D341Med (cell line): ENCODE measurements around the gene UBASH3A.

ENCODE experiments used
- DNase-seq: peaks from one replicate; pipeline ENCODE4 v3.0.0; 2012; ENCODE audit warnings: low spot score

Gene UBASH3A

GRCh38 chr21:42411197-42411869, 7.6 kb downstream of the UBASH3A start:
- DNase-seq, result no peak

DNA sequence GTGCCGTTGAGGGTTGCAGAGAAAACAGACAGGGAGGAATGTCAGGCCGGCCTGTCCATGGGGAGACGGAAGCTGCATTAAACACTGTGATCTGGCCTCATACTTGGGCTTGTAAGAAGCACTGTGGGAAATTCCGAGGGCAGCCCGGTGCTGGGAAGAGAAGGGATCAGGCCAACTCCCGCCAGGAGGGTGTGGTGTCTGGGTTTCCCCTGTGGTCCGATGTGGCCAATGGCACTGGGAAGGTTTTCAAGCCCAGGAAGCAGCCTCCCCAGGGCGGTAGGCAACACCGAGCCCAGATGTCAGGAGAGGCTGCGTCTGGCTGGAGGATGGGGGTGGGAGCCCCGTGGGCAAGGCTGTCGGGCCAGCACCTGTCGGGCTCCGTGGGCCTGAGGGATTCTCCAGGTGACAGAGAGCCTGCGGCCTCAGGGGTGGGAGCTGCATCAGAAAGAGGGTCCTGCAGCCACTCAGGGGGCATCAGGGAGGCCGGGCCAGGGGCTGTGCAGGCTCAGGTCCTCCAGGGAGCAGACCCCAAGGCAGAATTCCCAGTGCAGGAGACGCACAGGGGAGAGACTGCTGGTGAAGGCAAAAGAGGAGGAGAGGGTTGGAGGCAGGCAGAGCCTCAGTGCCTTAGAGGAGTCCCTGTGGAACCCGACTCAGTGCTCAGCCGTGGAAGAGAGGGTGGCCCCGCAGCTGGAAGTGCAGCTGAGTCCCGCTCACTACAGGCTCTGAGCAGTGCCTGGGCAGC, 8.4 kb downstream of the UBASH3A start:
- no peak for DNase-seq

DNA sequence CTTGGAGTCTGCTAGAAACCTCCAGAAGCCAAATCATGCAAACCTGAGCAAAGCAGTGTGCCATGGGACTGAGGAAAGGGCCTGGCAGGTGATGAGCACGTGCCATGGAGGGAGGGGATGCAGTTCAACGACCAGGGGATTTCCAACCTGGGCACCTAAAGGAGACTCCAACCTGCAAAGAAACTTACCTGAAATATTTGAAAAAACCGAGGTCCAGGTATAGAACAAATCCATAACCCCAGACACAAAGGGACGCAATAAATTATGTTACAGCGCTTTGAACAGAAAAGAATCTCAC, 8.9 kb downstream of the UBASH3A start:
- no peak for DNase-seq

- DNase-seq, result no peak
Observed at GRCh38 chr21:42413093-42413492, 9.4 kb downstream of the UBASH3A start.

GRCh38 chr21:42413500-42413899, 9.8 kb downstream of the UBASH3A start:
- no peak for DNase-seq

GRCh38 chr21:42414066-42414465, 10.4 kb downstream of the UBASH3A start:
- no peak for DNase-seq

- no peak for DNase-seq
Observed at GRCh38 chr21:42414553-42414927, 10.8 kb downstream of the UBASH3A start.

DNA sequence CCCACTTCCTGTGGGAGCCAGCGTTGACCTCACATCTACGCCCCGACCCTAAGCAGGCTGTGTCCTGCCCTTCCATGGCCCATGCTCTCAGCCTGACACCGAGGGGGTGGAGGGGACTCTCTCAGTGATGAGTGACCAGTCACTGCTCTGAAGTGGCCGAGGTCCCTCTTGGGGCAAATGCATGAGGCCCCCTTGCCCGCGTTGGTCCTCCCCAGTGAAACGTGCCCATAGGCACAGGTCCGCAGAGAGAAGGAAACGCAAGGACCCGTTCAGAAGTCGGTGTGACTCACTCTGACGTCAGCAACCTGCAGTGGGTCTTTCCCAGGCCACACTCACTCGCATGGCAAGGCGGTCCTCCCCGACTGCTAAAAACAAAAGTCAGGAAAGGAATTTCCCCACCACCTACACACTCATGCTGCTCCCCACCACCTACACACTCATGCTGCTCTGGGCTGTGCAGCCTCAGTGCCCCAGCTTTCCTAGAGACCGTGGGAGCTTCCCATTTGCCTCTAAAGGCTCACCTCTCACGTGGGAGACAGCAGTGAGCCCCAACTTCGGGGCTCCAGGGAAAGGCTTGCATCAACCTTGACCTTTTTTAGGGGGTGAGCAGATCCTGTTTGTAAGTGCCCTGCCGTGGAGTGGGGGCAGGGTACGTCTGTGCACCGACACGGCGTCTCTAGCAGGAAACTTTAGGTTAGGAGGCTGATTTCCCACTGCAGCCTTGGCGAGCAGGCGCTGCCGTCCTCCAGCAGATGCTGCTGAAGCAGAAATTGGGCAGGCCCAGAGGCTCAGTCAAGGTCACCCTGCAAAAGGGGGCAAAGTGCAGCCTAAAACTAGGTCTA, 11.4 kb downstream of the UBASH3A start:
- no peak for DNase-seq

GRCh38 chr21:42417533-42417932, 13.8 kb downstream of the UBASH3A start:
- no peak for DNase-seq

DNA sequence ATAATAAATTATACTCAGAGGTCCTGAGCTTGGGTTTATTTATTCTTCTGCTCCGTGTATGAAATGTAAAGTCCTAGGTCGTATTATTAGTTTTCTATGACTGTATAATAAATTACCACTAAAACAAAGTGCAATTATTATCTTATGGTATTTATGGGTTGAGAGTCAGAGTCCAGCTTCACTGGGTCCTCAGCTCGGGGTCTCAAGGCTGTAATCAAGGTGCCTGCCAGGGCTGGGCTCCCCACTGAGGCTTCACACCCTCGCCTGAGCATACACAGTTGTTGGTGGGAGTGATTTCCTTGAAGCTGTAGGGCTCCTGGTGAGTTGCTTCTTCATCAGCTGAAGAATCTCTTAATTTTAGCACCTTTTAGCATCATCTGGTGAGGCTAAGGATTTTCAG, 15.2 kb downstream of the UBASH3A start:
- no peak for DNase-seq

GRCh38 chr21:42419845-42420244, 16.1 kb downstream of the UBASH3A start:
- no peak for DNase-seq

DNA sequence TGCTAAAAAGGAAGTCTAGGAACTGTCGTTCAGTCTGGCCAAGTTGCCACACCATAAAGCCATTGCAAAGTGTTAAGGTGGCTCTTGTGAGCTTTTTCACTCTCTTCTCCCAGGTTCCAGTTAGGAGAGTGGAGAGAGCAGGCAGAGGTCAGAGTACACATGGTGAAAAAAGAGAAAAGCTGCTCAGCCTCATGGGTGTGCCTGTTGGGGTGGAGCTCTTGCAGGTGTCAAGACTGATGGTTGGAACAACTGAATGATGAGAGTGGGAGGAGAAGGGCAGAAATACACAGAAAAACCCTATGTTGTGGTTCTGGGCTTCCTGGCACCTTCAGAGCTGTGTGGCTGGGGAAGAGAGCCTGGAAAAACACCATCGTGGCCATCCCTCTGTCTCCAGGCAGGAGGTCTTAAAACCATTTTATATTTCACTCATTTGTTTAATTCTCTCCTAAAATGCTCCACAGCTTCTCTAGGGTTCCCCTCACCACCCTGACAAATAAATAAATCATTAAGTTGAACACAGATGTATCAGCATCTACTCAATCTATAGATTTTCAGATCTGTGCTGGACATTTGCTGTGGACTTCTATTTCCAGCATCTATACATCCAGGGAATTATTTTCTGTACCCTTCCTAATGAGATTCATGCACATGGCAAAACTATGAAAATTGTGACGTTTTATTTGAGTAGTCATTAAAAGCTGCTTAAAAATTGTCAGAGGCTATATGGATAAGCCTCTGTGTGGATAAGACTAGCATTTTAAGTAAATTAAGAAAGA, 17.5 kb downstream of the UBASH3A start:
- no peak for DNase-seq

GRCh38 chr21:42423197-42423675, 19.5 kb downstream of the UBASH3A start:
- DNase-seq, result no peak

DNA sequence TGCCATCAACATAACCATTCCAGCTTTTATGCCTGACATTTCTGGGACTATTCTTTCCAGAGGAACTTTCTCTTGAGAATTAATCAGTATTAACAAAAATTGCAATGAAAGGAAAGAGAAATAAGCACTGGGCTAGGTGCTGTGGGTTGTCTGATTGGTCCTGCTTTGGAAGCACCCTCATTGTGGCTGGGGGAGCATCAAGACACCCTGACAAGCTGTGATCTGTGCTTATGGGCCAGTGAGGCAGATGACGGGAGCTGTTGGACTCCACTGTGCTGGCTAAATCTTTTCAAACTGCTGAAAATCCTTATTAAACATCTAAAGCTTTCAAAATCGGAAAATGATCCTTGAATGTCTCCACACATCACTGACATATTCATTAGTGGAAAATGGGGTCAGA, 20.0 kb downstream of the UBASH3A start:
- DNase-seq, result no peak

DNA sequence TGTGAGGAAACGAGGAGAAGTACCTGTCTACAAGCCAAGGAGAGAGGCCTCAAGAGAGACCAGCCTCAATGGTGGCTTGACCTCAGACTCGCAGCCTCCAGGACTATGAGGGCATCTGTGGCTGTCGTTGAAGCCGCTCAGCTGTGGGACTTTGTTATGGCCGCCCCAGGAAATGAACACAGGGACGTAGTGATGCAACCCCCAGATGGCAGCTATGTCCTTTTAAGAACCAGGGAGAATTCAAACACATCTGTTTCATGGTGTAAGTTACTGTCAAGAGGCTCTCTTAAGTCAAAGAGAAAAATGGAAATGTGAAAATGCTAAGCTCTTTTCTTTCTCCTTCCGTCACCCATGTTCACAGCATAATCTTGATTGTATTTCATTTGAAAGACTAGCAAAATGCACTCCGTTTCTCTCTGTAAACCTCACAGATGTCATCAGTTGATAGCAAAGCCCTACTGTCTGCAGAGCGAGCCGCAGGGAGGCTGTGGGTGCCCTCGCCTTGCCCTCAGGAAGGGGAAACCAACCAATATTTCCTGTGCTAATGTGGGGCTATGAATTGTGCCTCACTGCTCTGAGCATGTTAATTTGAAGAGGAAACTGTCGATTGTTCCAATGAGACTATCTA, 21.3 kb downstream of the UBASH3A start:
- DNase-seq, result no peak

DNA sequence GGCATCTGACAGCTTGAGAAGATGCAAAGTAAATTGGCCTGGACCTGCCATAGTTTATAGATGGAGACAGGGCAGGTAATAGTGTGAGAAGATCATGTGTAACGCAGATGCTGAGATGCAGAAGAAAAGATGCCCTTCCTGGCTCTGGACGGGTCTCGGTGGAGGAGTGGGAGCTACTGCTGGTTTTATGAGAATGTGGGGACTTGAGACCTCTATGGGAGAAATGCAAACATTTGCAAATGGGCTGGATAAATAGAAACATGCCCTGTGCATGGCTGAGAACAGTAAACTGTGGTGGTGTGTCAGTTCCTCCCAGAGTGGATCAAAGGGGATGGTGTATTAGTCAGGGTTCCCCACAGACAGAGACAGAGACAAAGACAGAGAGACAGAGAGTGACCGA, 21.9 kb downstream of the UBASH3A start:
- no peak for DNase-seq

GRCh38 chr21:42426424-42426823, 22.7 kb downstream of the UBASH3A start:
- DNase-seq, result no peak

DNA sequence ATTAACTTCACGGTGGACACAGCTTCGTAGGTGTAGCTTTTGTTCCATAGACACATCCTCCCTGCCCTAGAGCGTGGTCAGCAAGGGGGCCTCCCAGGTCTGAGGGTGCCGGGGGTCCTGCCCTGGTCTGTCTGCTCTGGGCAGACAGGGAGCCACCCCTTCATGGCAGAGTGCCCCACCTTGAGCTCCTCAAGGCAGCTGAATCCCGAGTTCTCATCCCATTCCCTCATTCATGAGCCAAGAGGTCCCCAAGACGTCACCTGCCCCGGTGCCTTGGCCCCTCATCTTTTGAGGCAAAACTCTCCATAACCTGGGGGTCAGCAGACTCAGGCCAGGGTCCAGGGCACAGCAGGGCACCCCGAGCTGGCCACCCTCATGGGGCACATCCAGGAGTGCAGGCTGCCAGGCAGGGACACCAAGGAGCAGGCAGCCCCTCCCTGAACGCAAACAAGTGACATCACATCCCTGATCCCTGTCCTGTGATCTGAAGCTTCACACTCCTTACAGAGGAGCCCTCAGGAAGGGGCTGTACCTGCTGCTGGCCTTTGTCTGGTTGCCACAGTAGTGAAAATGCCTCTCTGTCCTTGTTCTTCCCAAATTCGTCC, 23.3 kb downstream of the UBASH3A start:
- DNase-seq, result no peak

DNA sequence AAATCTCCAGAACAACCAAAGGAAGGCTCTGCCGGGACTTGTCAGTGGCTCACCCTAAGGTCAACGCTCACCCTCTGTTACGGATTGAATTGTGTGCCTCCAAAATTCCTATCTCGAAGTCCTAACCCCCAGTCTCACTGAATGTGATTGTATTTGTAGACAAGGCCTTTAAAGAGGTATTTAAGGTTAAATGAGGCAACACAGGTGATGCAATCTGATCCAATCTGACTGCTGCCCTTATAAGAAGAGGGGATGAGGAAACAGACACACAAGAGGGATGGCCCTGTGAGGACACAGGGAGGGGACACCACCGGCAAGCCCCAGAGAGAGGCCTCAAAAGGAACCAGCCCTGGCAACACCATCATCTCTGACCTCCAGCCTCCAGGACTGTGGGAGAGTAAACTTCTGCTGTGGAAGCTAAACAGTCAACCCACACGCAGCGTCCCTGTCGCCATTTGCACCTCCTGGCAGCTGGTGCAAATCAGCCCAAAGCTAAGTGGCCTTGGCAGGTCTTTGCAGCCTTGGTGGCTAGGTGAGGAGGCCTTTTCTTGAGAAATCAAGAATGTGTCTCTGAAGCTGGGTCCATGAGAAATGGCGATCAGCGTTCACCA, 24.2 kb downstream of the UBASH3A start:
- no peak for DNase-seq

DNA sequence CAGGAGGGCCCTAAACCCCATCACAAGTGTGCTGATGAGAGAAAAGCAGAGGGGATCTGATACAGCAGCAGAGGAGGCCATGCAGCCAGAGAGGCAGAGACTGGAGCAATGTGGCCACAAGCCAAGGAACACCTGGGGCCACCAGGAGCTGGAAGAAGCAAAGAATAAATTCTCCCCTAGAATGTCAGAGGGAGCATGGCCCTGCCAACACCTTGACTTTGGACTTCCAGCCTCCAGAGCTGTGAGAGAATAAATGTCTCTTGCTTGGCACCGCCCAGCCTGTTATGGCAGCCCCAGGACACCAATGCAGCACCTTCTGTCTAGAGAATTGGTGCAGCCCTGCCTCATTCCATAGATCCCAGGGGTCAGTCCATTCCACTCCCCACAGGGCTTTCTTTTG, 25.3 kb downstream of the UBASH3A start:
- DNase-seq, result no peak

DNA sequence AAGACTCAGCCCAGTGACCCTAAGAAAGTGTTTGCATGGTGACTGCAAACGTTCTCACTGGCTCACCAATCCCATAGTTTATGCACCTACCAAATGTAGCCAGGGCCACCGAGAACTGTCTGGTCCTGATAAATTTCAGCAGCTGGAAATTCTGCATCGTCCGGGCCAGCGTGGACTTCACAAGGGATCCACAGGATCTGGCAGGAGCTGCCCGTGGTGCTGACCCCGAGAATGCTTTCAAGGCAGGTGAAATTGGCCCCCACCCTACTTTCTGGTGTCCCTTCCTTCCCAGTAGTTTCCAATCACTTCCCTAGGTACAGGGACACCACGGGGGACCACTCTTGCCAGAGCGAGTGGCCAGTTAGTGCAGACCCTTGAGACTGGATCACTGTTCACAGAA, 26.2 kb downstream of the UBASH3A start:
- no peak for DNase-seq
